Coronary artery (tissue), 2 donors: ENCODE measurements around the gene RGS4.

Experiments
- DNase-seq: peaks from one replicate; pipeline ENCODE4 v3.0.0-alpha.2; 2017; ENCODE audit warnings: low spot score
- H3K27ac ChIP-seq, 2 donors: fragments of 200-600 bp; sonication (generic); one replicate each; pipeline ENCODE4 v1.5.1; 2016 to 2019
- H3K4me3 ChIP-seq: fragments of 200-600 bp; sonication (generic); 2 replicates; pipeline ENCODE4 v1.5.1; 2016; ENCODE audit warnings: mild to moderate bottlenecking, moderate library complexity
- CTCF ChIP-seq: fragments of 200-600 bp; sonication (generic); IDR thresholded peaks from one replicate; pipeline ENCODE4 v1.5.1; 2019; ENCODE audit warnings: antibody characterized with exemption

Gene RGS4

GRCh38 chr1:163038928-163039706, 30.0 kb upstream of the RGS4 start:
- no peak for DNase-seq
- TF ChIP-seq CTCF: no peak
- no peak overlapping the region for H3K27ac ChIP-seq
- no peak overlapping the region for H3K4me3 ChIP-seq

GRCh38 chr1:163039707-163040093, 29.5 kb upstream of the RGS4 start:
- TF ChIP-seq CTCF: no peak
- DNase-seq: no peak
- Histone ChIP-seq H3K4me3 (no peak overlapping the region), H3K27ac (no peak overlapping the region)

GRCh38 chr1:163046071-163046470, 23.1 kb upstream of the RGS4 start:
- no peak for DNase-seq
- H3K27ac ChIP-seq: no peak overlapping the region
- H3K4me3 ChIP-seq: no peak overlapping the region
- no peak for TF ChIP-seq CTCF

- no peak for DNase-seq
- no peak for TF ChIP-seq CTCF
- Histone ChIP-seq H3K4me3 (no peak overlapping the region), H3K27ac (no peak overlapping the region)
Measured at GRCh38 chr1:163047951-163048659, 21.1 kb upstream of the RGS4 start.

- no peak for TF ChIP-seq CTCF
Measured at GRCh38 chr1:163048869-163049268, 20.3 kb upstream of the RGS4 start.

GRCh38 chr1:163049296-163049695, 19.9 kb upstream of the RGS4 start:
- TF ChIP-seq CTCF: no peak
- no peak overlapping the region for H3K27ac ChIP-seq
- DNase-seq: no peak
- H3K4me3 ChIP-seq: no peak overlapping the region

More at GRCh38 chr1:163048869-163049268, 20.3 kb upstream of the RGS4 start:
- no peak for DNase-seq
- H3K4me3 ChIP-seq: no peak overlapping the region
- H3K27ac ChIP-seq: no peak overlapping the region

GRCh38 chr1:163050496-163050895, 18.7 kb upstream of the RGS4 start:
- TF ChIP-seq CTCF: no peak
- no peak overlapping the region for H3K27ac ChIP-seq
- no peak overlapping the region for H3K4me3 ChIP-seq
- no peak for DNase-seq
